GM12892 (cell line): ENCODE data around the gene SLC7A10. TPM values are rescaled to one million over a fixed set of nuclear protein-coding genes. Genes with fewer than 3 reads are reported as not detected.

Source experiments
- DNase-seq: peaks from one replicate; pipeline ENCODE4 v3.0.0; 2011; ENCODE audit not compliant: insufficient read length
- FAIRE-seq: peaks from 2 replicates; lab custom pipeline; 2011; peaks lifted over from hg19 to GRCh38; lab: Jason Lieb, UNC
- POLR2A ChIP-seq: IDR thresholded peaks from 2 replicates; pipeline ENCODE4 v1.6.1; 2011; ENCODE audit warnings: low read depth, low read length, control low read depth
- POLR2AphosphoS5 ChIP-seq: IDR thresholded peaks from 2 replicates; pipeline ENCODE4 v1.6.1; 2011; ENCODE audit warnings: low read depth, low read length, control low read depth
- TAF1 ChIP-seq: IDR thresholded peaks from 2 replicates; pipeline ENCODE4 v1.6.1; 2011; ENCODE audit warnings: low read depth, mild to moderate bottlenecking, control low read depth, low read length, borderline replicate concordance
- polyA plus RNA-seq: library from polyadenylated mRNA; unstranded; fragments of >200 nt; gene quantifications from one replicate; pipeline ENCODE4 v1.2.1, GENCODE V29; 2012; ENCODE audit warnings: missing spikeins, inconsistent platforms; ENCODE audit not compliant: missing spikeins

The SLC7A10 gene
- not detected for polyA plus RNA-seq

DNA sequence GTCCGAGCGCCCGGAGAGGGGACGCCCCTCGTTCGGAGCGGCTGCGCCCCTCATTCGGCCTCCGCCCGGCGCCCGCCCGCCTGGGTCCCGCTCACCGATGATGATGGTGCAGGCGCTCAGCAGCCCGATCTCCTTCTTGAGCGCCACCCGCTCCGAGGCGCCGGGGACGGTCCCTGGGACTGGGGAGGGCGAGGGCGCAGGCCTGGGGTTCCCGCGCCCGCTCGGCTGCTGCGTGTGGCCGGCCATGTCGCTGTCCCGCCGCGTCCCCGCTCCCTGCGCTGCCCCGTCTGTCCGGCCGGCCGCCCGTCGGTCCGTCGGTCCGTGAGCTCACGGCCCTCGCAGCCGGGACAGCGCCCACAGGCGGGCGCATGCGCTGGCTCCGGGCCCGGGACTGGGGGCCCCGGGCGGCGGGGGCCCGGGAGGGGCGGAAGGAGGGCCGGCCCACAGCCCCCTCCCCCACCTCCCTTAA, at the start of gene SLC7A10:
Gene SLC7A10, minus strand, starts transcription at position 393 of the 469 bp plus-strand sequence. Its CDS starts 147 bp downstream, at position 246.
- FAIRE-seq (no peak), DNase-seq (no peak)
- TF ChIP-seq POLR2A (no peak), TAF1 (no peak), POLR2AphosphoS5 (no peak)

DNA sequence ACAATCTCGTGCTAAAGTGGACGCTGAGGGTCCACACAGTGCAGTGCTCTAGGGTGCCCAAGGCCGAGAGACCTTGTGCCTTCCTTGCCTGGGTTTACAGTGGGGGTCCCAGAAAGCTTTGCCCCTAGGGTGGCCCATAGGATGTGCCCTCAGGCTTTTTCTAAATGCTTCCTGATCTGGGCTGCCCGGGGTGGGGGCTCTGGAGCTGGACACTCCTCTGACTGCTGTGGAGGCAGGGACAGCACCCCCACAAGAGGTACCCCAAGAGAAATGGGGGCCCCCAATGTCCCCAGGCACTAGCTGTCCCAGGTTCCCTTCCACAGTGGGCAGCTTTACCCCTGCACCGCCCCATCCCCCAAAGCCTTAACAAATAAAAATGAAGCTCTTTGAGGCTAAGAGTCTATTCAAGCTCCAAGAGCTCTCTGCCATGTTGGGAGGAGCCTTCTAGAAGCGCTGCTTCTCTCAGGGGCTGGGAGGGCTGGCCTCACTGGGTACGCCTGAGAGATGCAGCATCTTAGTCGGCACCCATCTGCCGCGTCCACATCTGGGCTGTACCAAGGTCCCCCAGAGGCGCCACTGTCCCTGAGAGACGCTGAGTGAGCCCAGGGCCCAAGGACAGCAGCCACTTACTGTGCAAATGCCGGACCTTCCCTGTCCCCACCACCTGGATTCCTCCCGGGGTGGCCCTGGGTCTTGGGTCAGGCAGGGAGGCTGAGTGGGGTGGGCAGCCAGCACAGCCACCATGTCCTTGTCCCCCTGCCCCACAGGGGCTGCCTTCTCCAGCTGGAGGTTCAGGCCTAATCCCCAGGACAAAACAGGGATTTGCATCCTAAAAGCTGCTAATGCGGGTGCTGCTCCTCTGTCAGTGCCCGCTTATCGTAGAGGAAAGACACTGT, 49.3 kb upstream of the SLC7A10 start:
- TF ChIP-seq TAF1 (no peak), POLR2AphosphoS5 (no peak), POLR2A (no peak)
- FAIRE-seq: no peak
- DNase-seq: no peak

DNA sequence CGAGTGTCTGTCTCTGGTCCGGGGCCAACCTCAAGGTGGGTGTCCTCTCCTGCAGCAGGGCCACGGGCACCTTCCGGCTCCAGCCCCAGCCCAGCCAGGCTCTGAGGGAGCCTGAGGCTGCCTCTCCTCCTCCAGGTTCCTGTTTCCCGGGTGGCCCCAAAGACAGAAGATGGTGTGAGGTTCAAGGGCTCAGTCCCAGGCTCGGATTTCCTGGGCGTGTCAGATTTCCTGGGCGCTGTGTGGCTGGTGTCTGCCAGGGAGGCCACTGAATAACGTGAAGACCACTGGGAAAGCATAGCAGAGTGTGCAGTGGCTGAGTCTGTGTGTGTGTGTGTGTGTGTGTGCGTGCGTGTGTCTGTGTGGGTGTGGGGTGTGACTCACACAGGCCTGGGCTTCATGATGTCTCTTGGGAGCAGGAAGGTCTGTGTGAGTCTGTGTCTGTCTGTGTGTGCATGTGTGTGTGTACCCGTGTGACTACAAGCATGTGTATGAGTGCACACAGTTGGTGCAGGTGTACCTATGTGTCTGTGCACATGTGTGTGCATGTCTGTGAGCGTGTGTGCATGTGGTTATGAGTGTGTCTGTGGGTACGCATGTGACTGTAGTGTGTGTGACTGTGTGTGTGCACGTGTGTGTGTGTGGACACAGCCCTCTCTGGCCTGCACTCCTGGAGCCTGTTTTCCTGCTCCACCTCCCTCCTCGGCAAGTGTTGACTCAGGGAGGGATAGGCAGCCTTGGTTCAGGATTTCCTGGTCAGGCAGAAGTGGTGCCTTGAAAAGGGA, 48.4 kb upstream of the SLC7A10 start:
- no peak for DNase-seq
- TF ChIP-seq POLR2A (no peak), POLR2AphosphoS5 (no peak), TAF1 (no peak)
- no peak for FAIRE-seq

DNA sequence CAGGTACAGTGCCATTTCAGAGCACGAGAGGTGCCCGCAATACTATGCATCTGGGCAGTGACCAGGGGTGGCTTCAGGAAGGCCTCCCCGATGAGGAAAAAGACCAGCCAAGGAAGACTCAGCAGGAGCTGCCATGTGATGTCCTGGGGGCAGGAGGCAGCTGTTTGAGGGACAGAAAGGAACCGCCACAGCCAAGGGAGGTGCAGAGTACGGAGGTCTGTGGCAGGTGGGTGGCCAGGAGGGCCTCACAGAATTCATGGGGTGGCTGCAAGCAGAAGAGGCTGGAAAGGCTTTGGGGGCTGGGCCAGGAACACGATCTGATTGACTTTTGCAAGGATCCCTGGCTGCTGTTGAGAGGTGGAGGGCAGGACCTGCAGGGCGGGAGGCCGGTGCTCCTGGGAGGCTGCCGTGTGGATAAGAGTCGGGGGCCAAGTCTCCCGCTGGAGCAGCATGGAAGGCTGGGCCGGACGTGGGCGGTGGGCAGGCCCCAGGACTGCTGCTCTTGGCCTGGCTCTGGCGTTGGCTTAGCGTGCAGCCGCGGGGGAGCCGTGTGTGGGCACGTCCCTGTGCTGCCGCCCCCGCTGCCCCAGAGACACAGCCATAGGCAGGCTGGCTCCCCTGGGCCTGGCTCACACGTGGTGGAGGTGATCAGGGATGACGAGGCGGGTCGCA, 47.6 kb upstream of the SLC7A10 start:
- no peak for TF ChIP-seq TAF1
- TF ChIP-seq POLR2A: no peak
- TF ChIP-seq POLR2AphosphoS5: no peak
- DNase-seq: no peak
- FAIRE-seq: no peak

DNA sequence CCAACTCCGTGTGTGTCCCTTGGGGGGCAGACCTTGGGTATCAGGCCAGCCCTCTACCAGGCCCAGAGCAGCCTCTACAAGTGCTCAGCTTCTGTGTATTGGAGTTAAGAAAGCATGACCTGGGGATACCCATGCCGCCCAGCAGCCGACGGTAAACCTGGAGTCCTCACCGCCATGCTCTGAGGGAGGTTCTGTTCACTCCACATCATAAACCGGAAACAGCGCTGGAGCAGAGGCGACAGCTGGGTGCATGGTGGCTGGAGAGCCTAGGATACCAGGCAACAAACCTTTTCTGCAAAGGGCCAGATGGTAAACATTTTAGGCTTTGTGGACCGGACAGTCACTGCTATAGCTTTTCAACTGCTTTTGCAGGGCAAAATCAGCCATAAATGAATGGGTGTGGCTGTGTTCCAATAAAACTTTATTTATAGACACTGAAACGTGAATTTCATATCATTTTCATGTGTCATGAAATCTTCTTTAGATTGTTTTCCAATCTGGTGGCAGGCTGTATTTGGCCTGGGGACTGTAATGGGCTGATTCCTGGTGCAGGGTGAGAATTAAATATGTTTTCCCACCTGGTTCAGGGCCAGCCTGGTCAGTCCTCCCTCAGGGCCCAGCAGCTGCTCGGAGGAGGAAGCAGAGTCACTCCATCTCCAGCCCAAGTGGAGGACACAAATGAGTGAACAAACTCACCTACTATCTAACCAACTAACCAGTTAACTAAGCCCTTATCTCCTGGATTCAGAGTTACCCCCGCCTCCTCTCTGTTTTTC, 45.8 kb upstream of the SLC7A10 start:
- DNase-seq (no peak), FAIRE-seq (no peak)
- TF ChIP-seq POLR2AphosphoS5 (no peak), POLR2A (no peak), TAF1 (no peak)

DNA sequence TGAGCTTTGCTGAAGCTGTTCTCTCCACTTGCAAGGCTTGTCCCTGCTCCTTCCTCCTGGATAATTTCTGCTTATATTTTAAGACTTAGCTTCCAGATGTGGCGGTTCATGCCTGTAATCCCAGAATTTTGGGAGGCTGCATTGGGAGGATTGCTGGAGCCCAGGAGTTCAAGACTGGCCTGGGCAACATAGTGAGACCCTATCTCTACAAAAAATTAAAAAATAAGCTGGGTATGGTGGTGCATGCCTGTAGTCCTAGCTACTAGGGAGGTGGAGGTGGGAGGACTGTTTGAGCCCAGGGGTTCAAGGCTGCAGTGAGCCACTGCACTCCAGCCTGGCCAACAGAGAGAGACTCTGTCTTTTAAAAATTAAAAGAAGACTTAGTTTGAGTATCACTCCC, 45.1 kb upstream of the SLC7A10 start:
- FAIRE-seq: no peak

DNA sequence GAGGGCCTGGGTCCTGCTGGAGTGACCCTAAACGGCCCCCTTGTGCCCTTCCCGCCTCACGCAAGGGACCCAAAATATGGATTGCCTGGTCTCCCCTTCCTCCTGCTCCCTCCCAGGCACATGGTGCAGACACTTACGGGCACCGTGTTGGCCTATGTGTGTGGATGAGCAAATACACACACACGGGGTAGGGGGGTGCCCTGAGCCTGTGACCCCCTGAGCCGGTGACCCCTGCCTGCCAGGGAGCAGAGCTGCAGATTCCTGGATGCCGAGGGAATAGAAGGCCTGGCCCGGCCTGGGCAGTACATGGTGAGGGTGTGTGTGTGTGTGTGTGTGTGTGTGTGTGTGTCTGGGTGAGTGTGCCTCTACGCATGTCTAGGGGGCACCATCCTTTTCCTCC, 43.4 kb upstream of the SLC7A10 start:
- DNase-seq (no peak), FAIRE-seq (no peak)
- TF ChIP-seq POLR2AphosphoS5 (no peak), POLR2A (no peak), TAF1 (no peak)

More for the DNA sequence above, 45.1 kb upstream of the SLC7A10 start:
- no peak for DNase-seq
- TF ChIP-seq POLR2A: no peak
- TF ChIP-seq TAF1: no peak
- no peak for TF ChIP-seq POLR2AphosphoS5

DNA sequence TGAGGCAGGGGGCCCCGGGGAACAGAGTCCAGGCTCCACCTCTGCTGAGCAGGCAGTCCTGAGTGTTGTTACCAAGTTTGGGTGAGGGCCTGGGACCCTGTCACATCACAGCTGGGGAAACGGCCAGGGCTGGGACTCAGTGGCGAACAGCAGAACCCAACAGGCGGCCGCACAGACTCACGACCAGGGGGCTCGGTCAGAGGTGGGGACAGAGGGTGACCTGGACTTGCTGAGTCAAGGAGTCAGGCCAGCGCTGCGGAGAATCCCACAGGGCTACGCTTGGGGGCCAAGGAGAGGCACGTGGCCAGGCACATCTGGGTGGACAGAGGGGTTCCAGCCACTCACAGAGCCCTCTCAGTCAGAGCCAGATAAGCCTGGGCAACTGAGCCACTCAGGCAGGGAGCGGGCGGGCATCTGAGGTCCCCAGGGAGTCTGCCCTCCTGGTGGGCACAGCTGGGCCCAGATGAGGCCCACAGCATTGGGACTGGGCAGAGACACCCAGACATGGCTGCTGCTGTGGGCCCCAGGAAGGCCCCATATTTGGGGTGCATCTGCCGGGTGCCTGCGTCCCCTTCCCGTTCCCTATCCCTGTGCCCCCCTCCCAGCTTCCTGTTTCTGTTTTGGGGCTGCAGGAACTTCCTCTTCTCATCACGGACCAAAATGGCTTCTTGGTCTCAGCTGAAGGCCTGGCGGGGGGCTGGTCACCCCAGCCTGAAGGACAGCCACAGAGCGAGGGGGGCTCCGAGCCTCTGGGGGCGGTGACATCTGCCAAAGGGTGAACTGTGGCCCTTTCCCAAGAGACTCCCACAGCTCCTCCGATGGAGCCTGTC, 42.7 kb upstream of the SLC7A10 start:
- FAIRE-seq: no peak
- no peak for DNase-seq
- no peak for TF ChIP-seq POLR2AphosphoS5
- no peak for TF ChIP-seq POLR2A
- no peak for TF ChIP-seq TAF1

DNA sequence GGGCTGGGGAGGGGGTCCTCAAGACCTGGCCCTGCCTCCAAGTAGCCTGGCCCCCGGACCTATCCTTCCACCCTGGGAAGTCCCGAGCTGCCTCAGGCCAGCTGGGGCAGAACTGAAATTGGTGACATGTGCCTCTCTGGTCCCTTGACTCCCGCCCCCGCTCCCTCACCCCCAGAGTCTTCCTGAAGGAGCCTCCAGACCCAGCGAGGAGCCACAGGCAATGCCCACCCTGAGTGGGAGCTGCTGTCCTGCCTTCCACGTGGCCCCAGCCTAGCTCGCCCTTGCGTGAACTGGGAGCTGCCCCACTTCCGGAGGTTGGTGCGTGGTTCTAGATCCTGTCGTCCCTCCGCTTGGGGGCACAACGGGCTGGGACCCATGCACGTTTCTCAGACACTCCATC, 42.1 kb upstream of the SLC7A10 start:
- no peak for FAIRE-seq
- TF ChIP-seq POLR2A: no peak
- no peak for TF ChIP-seq POLR2AphosphoS5
- no peak for TF ChIP-seq TAF1
- DNase-seq: no peak
